Measurements from ENCODE around the gene KCNA5. TPM values are rescaled to one million over a fixed set of nuclear protein-coding genes. Genes with fewer than 3 reads are reported as not detected.

Gene KCNA5
- total RNA-seq, 4 donors from 2014 or later = 1.3 to 37.3 (median 6.8) TPM

DNA sequence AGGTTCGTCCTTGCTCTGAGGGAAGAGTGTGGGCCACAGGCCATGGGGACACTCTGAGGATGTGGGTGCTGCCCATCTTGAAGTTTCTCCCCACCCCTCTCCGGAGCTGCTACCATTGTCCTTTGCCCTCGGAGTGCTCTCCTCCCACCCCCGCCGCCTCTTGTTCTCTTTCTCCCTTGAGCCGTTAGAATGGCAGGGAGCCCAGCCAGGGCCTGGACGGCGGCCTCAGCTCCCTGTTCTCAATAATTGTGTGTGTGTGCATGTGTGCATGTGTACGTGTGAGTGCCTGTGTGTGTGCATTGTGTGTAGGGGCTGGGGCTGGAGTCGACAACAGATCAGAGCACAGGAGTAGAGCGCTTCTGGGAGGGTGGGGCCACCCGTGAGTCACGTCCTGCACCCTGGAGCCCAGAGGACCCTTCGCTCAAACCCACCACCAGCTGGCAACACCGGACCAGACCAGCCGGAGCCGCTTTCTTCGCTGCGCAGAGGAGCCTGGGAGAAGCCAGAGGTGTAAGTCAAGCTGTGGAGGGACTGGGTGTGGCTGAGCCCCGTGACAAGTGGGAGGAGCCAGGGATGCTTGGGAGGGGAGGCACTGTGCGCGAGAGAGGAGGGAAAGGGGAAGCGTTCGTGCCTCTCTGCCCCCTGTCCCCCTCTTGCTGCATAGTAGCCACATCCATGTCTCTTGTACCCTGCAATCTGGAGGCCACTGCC lies 25.9 kb upstream of the KCNA5 start:
- H3K27ac ChIP-seq = no peak overlapping the region
- H3K9me3 ChIP-seq = no peaks in the 10 kb centered on the region

DNA sequence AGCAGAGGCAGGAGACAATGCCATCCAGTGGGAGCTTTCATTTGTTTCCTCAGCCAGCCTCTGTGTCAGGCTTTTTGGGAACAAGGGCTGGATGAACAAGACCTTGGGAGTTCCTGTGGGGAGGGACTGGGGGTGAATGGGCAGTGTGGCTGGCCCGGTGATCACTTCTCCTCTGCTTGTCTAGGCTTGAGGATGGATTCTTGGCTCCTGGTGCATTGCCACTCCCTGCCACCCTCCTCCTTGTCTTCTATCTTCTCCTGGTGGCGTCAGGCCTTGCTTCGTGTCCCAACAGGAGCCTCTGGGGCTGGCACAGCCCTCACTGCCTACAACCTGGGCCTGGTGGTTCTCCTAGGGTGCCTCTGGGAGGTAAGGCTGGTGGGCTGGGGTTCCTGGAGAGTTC lies 25.0 kb upstream of the KCNA5 start:
- ATAC-seq = no peak
- Histone ChIP-seq H3K27ac (no peak overlapping the region), H3K4me3 (no peak overlapping the region), H3K4me1 (no peaks in the 10 kb centered on the region), H3K9me3 (no peaks in the 10 kb centered on the region), H3K27me3 (peaks cover 17% of the 10 kb centered on the region), H3K36me3 (no peaks in the 10 kb centered on the region)
- WGBS, 2 donors (ENCODE audit: low coverage in 1 of 2) = 61 to 67% methylated on average over 3 of the region's 3 CpGs
- TF ChIP-seq POLR2A (IDR thresholded peaks at IDR 0.05) = no peak
- TF ChIP-seq, protein P1, sequence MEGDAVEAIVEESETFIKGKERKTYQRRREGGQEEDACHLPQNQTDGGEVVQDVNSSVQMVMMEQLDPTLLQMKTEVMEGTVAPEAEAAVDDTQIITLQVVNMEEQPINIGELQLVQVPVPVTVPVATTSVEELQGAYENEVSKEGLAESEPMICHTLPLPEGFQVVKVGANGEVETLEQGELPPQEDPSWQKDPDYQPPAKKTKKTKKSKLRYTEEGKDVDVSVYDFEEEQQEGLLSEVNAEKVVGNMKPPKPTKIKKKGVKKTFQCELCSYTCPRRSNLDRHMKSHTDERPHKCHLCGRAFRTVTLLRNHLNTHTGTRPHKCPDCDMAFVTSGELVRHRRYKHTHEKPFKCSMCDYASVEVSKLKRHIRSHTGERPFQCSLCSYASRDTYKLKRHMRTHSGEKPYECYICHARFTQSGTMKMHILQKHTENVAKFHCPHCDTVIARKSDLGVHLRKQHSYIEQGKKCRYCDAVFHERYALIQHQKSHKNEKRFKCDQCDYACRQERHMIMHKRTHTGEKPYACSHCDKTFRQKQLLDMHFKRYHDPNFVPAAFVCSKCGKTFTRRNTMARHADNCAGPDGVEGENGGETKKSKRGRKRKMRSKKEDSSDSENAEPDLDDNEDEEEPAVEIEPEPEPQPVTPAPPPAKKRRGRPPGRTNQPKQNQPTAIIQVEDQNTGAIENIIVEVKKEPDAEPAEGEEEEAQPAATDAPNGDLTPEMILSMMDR (IDR thresholded peaks at IDR 0.05) = no peak

More for the DNA sequence above, 25.9 kb upstream of the KCNA5 start:
- no peak for TF ChIP-seq POLR2A (IDR thresholded peaks at IDR 0.05)
- TF ChIP-seq, protein P1 (IDR thresholded peaks at IDR 0.05) = no peak
- TF ChIP-seq EP300 (IDR thresholded peaks at IDR 0.05) = no peak
- no peak for TF ChIP-seq POLR2AphosphoS5 (IDR thresholded peaks at IDR 0.05)
- Histone ChIP-seq H3K4me1 (peaks cover 0 to under 1% (median 0%) of the 10 kb centered on the region in 3 donors), H3K4me3 (no peak overlapping the region), H3K36me3 (no peaks in the 10 kb centered on the region), H3K27me3 (peaks cover 16% of the 10 kb centered on the region)
- WGBS, 2 donors (ENCODE audit: low coverage in 1 of 2) = 61 to 100% methylated on average over 1 to 6 of the region's 24 CpGs
- no peak for ATAC-seq

DNA sequence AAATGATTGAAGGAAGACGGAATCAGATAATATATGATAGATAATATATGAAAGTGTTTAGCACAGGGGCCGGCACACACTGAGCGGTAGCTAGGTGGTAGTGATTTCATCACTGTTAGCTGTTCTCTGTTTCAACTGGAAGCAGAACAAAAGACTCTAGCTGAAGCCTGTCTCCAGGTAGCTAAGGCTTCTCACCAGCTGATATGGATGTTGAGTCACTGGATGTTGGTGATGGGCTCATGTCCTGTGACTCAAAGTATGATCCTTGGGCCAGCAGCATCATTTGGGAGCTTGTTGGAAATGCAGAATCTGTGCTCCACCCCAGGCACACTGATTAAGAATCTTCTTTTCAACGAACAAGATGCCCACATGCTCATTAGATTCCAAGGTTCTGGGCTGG lies 21.7 kb upstream of the KCNA5 start:
- H3K4me1 ChIP-seq = no peaks in the 10 kb centered on the region
- no peak overlapping the region for H3K27ac ChIP-seq
- no peak for ATAC-seq
- H3K4me3 ChIP-seq = no peak overlapping the region
- WGBS, 2 donors (ENCODE audit: low coverage in 1 of 2) = 86 to 100% methylated on average over 2 to 3 of the region's 4 CpGs
- no peaks in the 10 kb centered on the region for H3K9me3 ChIP-seq
- no peaks in the 10 kb centered on the region for H3K36me3 ChIP-seq
- H3K27me3 ChIP-seq = peaks cover 17% of the 10 kb centered on the region
- no peak for TF ChIP-seq EP300 (IDR thresholded peaks at IDR 0.05)
- TF ChIP-seq, protein P1 (IDR thresholded peaks at IDR 0.05) = no peak
- no peak for TF ChIP-seq POLR2AphosphoS5 (IDR thresholded peaks at IDR 0.05)

DNA sequence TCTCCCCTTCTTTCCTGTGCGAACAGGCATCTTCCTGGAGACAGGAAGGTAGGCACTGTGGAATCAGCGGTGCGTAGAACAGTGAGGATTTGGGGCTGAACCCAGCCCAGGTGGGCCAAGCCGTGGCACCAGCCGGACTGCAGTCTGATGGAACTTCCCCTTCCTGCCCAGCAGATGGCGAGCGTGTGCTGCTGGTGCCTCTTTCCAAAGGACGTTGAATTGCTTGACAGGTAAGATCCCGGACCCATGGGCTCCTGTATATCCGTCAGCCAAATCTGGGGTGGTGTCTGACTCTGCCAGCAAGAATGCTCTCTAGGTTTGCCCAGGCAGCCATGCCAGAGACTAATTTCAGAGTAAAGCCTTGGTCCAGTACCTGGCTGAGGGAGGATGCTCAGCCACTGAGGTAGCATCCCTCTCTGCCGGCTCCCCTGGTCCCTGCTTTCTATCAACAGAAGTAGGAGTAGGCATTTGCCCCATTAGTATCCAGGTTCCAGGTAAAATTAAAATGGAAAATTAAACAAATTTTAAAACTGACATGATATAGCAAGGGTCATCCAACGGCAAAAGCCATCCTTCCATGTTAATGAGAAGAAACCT lies 21.1 kb upstream of the KCNA5 start:
- Histone ChIP-seq H3K9me3 (no peaks in the 10 kb centered on the region), H3K4me3 (no peak overlapping the region), H3K27me3 (peaks cover 17% of the 10 kb centered on the region), H3K36me3 (no peaks in the 10 kb centered on the region), H3K4me1 (no peaks in the 10 kb centered on the region), H3K27ac (no peak overlapping the region)
- ATAC-seq = no peak
- TF ChIP-seq POLR2AphosphoS5 (IDR thresholded peaks at IDR 0.05) = no peak
- TF ChIP-seq, protein P1 (IDR thresholded peaks at IDR 0.05) = peak; percentile 67 to 94 (median 83)
- 20 to 80% methylated on average over 2 to 4 of the region's 12 CpGs for WGBS, 2 donors (ENCODE audit: low coverage in 1 of 2)

DNA sequence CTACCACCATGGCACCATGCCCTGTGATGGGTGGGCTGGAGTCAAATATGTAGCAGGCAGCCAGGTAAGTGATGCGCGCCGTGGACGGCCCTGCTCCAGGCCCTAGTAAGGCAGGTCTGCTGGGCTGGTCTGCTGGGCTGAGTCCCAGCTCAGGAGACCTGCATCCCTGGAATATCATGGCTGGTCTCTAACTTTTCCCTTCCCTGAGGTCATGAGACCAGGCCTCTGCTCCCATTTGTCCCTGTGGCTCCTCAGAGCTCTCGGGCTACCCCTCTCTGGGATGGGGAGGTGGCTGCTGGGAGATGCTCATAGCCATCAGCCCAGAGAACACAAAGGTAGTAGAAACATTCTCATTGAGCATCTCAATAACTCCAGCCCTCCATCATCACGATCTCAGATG lies 19.8 kb upstream of the KCNA5 start:
- Histone ChIP-seq H3K4me3 (no peak overlapping the region), H3K27ac (no peak overlapping the region), H3K4me1 (no peaks in the 10 kb centered on the region), H3K9me3 (no peaks in the 10 kb centered on the region), H3K36me3 (no peaks in the 10 kb centered on the region), H3K27me3 (peaks cover 17% of the 10 kb centered on the region)
- no peak for ATAC-seq
- WGBS, 2 donors (ENCODE audit: low coverage in 1 of 2) = 90 to 97% methylated on average over 5 of the region's 6 CpGs
- no peak for TF ChIP-seq EP300 (IDR thresholded peaks at IDR 0.05)
- TF ChIP-seq, protein P1 (IDR thresholded peaks at IDR 0.05) = no peak
- TF ChIP-seq POLR2A (IDR thresholded peaks at IDR 0.05) = no peak
